Colonic mucosa (tissue), 4 donors: ENCODE data around the gene SERPINI1. TPM values are rescaled to one million over a fixed set of nuclear protein-coding genes. Genes with fewer than 3 reads are reported as not detected.

Experiments used
- DNase-seq: peaks from one replicate; pipeline ENCODE4 v3.0.0-alpha.2; 2020
- H3K27ac ChIP-seq: fragments of 200-600 bp; one replicate; pipeline ENCODE4 v1.8.0; 2021
- H3K27me3 ChIP-seq: fragments of 200-600 bp; one replicate; pipeline ENCODE4 v1.8.0; 2021
- H3K36me3 ChIP-seq: fragments of 200-600 bp; one replicate; pipeline ENCODE4 v1.8.0; 2021
- H3K4me1 ChIP-seq: fragments of 200-600 bp; one replicate; pipeline ENCODE4 v1.8.0; 2021; ENCODE audit warnings: mild to moderate bottlenecking
- H3K4me3 ChIP-seq: fragments of 200-600 bp; one replicate; pipeline ENCODE4 v1.8.0; 2021
- H3K9ac ChIP-seq, 2 donors: one replicate each; pipeline ENCODE4 v1.7.0; 2013; ENCODE audit warnings: control low read depth in 2 of 2, low read depth in 2 of 2, low read length in 2 of 2
- H3K9me3 ChIP-seq: fragments of 200-600 bp; one replicate; pipeline ENCODE4 v1.8.0; 2021
- intact Hi-C: fragments of 100-400 bp; cut with DNase I; formaldehyde crosslinking; loops from one replicate; pipeline ENCODE4 v1.14.1; 2022
- total RNA-seq, 2 donors: library from RNA; stranded (reverse); fragmentation: NEBNext Ultra II Directional in 1 of 2; extraction: Animal tissue kit (Norgen Biotek cat#: 25700) in 1 of 2; gene quantifications; one replicate each; pipeline ENCODE4 v1.2.1, GENCODE V29; 2021
- TF ChIP-seq, protein P1 (sequence below): fragments of 200-600 bp; IDR thresholded peaks from one replicate; pipeline ENCODE4 v1.8.0; 2022; ENCODE audit warnings: antibody characterized with exemption, mild to moderate bottlenecking
- donor health status: healthy.
- donor health status: DM: no; HTN: no; CAD: no.
- donor health status: DM: no; HTN: no; CAD: no.

Gene SERPINI1
- total RNA-seq, 2 donors from 2014 or later, result 1.1 to 1.3 TPM

DNA sequence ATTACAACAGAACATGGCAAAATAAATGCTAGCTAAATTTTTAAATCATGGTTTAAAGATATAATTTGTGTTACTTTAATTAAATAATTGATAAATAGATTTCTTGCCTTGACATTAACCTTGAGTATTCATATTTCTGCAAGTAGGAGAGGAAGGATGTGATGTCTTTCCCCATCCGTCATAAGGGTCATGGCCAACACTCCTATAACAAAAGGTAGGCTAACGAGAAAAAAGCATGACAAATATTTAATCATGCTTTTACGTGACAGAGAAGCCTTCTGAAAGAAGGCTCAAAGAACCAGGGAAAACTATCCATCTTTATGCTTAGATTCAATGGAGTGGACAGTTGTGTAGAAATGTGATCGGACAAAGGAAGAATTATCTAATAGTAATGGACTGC, 135.2 kb downstream of the SERPINI1 start:
- TF ChIP-seq, protein P1, sequence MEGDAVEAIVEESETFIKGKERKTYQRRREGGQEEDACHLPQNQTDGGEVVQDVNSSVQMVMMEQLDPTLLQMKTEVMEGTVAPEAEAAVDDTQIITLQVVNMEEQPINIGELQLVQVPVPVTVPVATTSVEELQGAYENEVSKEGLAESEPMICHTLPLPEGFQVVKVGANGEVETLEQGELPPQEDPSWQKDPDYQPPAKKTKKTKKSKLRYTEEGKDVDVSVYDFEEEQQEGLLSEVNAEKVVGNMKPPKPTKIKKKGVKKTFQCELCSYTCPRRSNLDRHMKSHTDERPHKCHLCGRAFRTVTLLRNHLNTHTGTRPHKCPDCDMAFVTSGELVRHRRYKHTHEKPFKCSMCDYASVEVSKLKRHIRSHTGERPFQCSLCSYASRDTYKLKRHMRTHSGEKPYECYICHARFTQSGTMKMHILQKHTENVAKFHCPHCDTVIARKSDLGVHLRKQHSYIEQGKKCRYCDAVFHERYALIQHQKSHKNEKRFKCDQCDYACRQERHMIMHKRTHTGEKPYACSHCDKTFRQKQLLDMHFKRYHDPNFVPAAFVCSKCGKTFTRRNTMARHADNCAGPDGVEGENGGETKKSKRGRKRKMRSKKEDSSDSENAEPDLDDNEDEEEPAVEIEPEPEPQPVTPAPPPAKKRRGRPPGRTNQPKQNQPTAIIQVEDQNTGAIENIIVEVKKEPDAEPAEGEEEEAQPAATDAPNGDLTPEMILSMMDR, result no peak
- H3K27me3 ChIP-seq, result no peaks in the 10 kb centered on the region
- DNase-seq, result no peak
- intact Hi-C loops, result no loop called here
- no peaks in the 10 kb centered on the region for H3K4me1 ChIP-seq
- no peak overlapping the region for H3K9ac ChIP-seq
- H3K27ac ChIP-seq, result no peak overlapping the region
- no peaks in the 10 kb centered on the region for H3K36me3 ChIP-seq
- H3K4me3 ChIP-seq, result no peak overlapping the region
- H3K9me3 ChIP-seq, result no peaks in the 10 kb centered on the region

DNA sequence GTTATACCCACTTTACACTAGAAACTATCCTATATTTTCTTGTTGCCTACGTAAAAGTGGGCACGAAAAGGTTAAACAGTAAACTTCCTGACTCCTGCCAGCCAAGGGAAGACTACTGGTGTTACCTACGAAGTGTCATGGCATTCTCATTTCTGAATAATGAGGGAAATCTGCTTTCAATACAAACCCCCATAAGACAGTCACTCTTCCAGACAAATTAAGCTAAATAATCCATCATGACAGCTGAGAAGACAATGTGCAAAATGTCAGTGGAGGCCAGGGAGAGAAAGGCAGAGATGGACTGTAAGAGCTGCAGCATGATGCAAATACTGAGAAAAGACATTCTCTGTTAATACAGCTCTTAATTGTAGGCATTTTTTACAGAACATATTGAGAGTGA, 136.5 kb downstream of the SERPINI1 start:
- no peak for DNase-seq
- no peaks in the 10 kb centered on the region for H3K36me3 ChIP-seq
- H3K4me1 ChIP-seq, result no peaks in the 10 kb centered on the region
- intact Hi-C loops, result no loop called here
- no peak overlapping the region for H3K4me3 ChIP-seq
- no peaks in the 10 kb centered on the region for H3K9me3 ChIP-seq
- H3K27me3 ChIP-seq, result no peaks in the 10 kb centered on the region
- TF ChIP-seq, protein P1, result no peak
- no peak overlapping the region for H3K27ac ChIP-seq
- no peak overlapping the region for H3K9ac ChIP-seq

DNA sequence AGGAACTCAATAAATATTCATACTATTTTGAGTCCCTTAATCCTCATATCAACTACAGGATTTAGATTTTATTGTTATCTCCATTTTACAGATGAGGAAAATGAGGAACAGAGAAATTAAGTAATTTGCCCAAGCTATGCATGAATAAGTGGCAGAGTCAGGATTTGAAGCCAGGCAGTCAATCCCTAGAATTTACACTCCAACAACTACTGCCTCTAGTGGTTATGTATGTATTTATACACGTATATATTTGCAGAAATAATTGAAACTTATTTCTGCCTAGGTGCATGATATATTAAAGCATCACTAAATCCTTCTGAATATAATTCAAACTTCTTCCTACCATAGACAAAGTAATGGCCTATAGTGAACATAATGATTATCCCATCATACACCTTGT, 137.4 kb downstream of the SERPINI1 start:
- TF ChIP-seq, protein P1, result no peak
- no peak for DNase-seq
- no peak overlapping the region for H3K9ac ChIP-seq
- no peaks in the 10 kb centered on the region for H3K4me1 ChIP-seq
- H3K4me3 ChIP-seq, result no peak overlapping the region
- H3K36me3 ChIP-seq, result no peaks in the 10 kb centered on the region
- H3K27me3 ChIP-seq, result no peaks in the 10 kb centered on the region
- no peaks in the 10 kb centered on the region for H3K9me3 ChIP-seq
- intact Hi-C loops, result no loop called here
- H3K27ac ChIP-seq, result no peak overlapping the region

DNA sequence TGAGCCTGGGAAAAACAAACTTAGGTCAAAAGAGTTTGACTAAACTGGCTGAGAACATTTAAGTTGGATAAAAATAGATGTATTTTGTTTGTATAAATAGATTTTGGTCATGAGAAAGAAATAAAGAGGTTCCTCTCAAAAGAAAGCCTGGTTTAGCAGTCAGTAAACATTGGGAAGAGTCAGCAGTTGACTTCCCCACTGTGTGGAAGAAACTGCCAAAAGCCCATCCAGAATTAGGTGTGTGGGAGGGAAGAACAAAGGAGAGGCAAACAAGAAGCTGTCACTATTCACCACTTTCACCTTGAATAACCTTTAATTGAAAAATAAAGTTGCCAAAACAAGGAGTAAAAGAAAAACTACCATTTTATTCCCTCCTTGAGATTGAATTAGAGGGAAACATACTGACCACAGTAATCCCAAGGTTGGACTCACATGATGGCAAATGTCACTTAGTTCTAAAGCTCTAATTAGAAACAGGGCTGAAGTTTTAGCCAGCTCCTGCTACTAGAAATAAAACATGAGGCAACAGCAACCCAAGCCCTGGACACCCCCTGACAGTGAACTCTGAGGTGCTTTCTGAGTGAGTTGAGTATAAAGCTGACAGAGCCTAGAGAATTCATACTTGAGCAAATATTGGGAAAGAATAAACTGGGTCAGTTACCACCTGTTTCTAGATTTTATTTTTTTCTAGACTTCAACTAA, 139.3 kb downstream of the SERPINI1 start:
- intact Hi-C loops, result no loop called here
- no peaks in the 10 kb centered on the region for H3K4me1 ChIP-seq
- H3K9ac ChIP-seq, result no peak overlapping the region
- no peaks in the 10 kb centered on the region for H3K36me3 ChIP-seq
- H3K27me3 ChIP-seq, result no peaks in the 10 kb centered on the region
- H3K27ac ChIP-seq, result no peak overlapping the region
- H3K9me3 ChIP-seq, result no peaks in the 10 kb centered on the region
- DNase-seq, result no peak
- H3K4me3 ChIP-seq, result no peak overlapping the region
- TF ChIP-seq, protein P1, result no peak

Other genes with a start within 250 kb of the SERPINI1 start
- gene WDR49, start 81.8 kb upstream of the SERPINI1 start, total RNA-seq, result under 1 TPM in 1 of 2 donors, not detected in 1; 0.98 TPM
- gene PDCD10, start 829 bp upstream of the SERPINI1 start, total RNA-seq, result 10 to 100 TPM; 67.3 to 87.0 TPM